Measurements from ENCODE around the gene PTGFRN.

PTGFRN gene

GRCh38 chr1:117020526-117021156, 110.9 kb downstream of the PTGFRN start:
- no peaks in the 10 kb centered on the region for H3K9me3 ChIP-seq (ENCODE audit: control insufficient read depth, low read length)
- no peak overlapping the region for H3K9ac ChIP-seq (ENCODE audit: low read length)
- H3K27me3 ChIP-seq (ENCODE audit: control insufficient read depth, insufficient read depth, low read length), result no peaks in the 10 kb centered on the region
- no peak overlapping the region for H3K4me3 ChIP-seq (ENCODE audit: low read length)
- H3K4me1 ChIP-seq (ENCODE audit: control insufficient read depth, insufficient read depth, low read length), result no peaks in the 10 kb centered on the region
- H3K36me3 ChIP-seq (ENCODE audit: control insufficient read depth, insufficient read depth, low read length), result no peaks in the 10 kb centered on the region

- H3K27me3 ChIP-seq (ENCODE audit: control insufficient read depth, insufficient read depth, low read length), result no peaks in the 10 kb centered on the region
- H3K4me3 ChIP-seq (ENCODE audit: low read length), result no peak overlapping the region
- no peak overlapping the region for H3K9ac ChIP-seq (ENCODE audit: low read length)
- no peaks in the 10 kb centered on the region for H3K9me3 ChIP-seq (ENCODE audit: control insufficient read depth, low read length)
- no peaks in the 10 kb centered on the region for H3K4me1 ChIP-seq (ENCODE audit: control insufficient read depth, insufficient read depth, low read length)
- H3K36me3 ChIP-seq (ENCODE audit: control insufficient read depth, insufficient read depth, low read length), result no peaks in the 10 kb centered on the region
These were observed 112.4 kb downstream of the PTGFRN start for GRCh38 chr1:117022114-117022513.

- Histone ChIP-seq H3K27me3 (ENCODE audit: control insufficient read depth, insufficient read depth, low read length) (no peaks in the 10 kb centered on the region), H3K4me3 (ENCODE audit: low read length) (no peak overlapping the region), H3K4me1 (ENCODE audit: control insufficient read depth, insufficient read depth, low read length) (no peaks in the 10 kb centered on the region), H3K9ac (ENCODE audit: low read length) (no peak overlapping the region), H3K9me3 (ENCODE audit: control insufficient read depth, low read length) (no peaks in the 10 kb centered on the region), H3K36me3 (ENCODE audit: control insufficient read depth, insufficient read depth, low read length) (no peaks in the 10 kb centered on the region)
These were observed 115.9 kb downstream of the PTGFRN start for GRCh38 chr1:117025568-117025967.

- Histone ChIP-seq H3K9me3 (ENCODE audit: control insufficient read depth, low read length) (no peaks in the 10 kb centered on the region), H3K4me1 (ENCODE audit: control insufficient read depth, insufficient read depth, low read length) (no peaks in the 10 kb centered on the region), H3K36me3 (ENCODE audit: control insufficient read depth, insufficient read depth, low read length) (no peaks in the 10 kb centered on the region), H3K27me3 (ENCODE audit: control insufficient read depth, insufficient read depth, low read length) (no peaks in the 10 kb centered on the region), H3K9ac (ENCODE audit: low read length) (no peak overlapping the region), H3K4me3 (ENCODE audit: low read length) (no peak overlapping the region)
These were observed 116.6 kb downstream of the PTGFRN start for GRCh38 chr1:117026361-117026760.

- no peak overlapping the region for H3K9ac ChIP-seq (ENCODE audit: low read length)
- H3K4me3 ChIP-seq (ENCODE audit: low read length), result no peak overlapping the region
- H3K4me1 ChIP-seq (ENCODE audit: control insufficient read depth, insufficient read depth, low read length), result no peaks in the 10 kb centered on the region
- no peaks in the 10 kb centered on the region for H3K27me3 ChIP-seq (ENCODE audit: control insufficient read depth, insufficient read depth, low read length)
- H3K9me3 ChIP-seq (ENCODE audit: control insufficient read depth, low read length), result no peaks in the 10 kb centered on the region
- H3K36me3 ChIP-seq (ENCODE audit: control insufficient read depth, insufficient read depth, low read length), result no peaks in the 10 kb centered on the region
These were observed 120.0 kb downstream of the PTGFRN start for GRCh38 chr1:117029685-117030084.

- H3K27me3 ChIP-seq (ENCODE audit: control insufficient read depth, insufficient read depth, low read length), result no peaks in the 10 kb centered on the region
- no peak overlapping the region for H3K4me3 ChIP-seq (ENCODE audit: low read length)
- no peaks in the 10 kb centered on the region for H3K4me1 ChIP-seq (ENCODE audit: control insufficient read depth, insufficient read depth, low read length)
These were observed 120.7 kb downstream of the PTGFRN start for GRCh38 chr1:117030271-117030877.

GRCh38 chr1:117032266-117032665, 122.5 kb downstream of the PTGFRN start:
- Histone ChIP-seq H3K9ac (ENCODE audit: low read length) (no peak overlapping the region), H3K27me3 (ENCODE audit: control insufficient read depth, insufficient read depth, low read length) (no peaks in the 10 kb centered on the region), H3K36me3 (ENCODE audit: control insufficient read depth, insufficient read depth, low read length) (no peaks in the 10 kb centered on the region), H3K4me1 (ENCODE audit: control insufficient read depth, insufficient read depth, low read length) (no peaks in the 10 kb centered on the region), H3K4me3 (ENCODE audit: low read length) (no peak overlapping the region), H3K9me3 (ENCODE audit: control insufficient read depth, low read length) (no peaks in the 10 kb centered on the region)

More at GRCh38 chr1:117030271-117030877, 120.7 kb downstream of the PTGFRN start:
- Histone ChIP-seq H3K9me3 (ENCODE audit: control insufficient read depth, low read length) (no peaks in the 10 kb centered on the region), H3K36me3 (ENCODE audit: control insufficient read depth, insufficient read depth, low read length) (no peaks in the 10 kb centered on the region), H3K9ac (ENCODE audit: low read length) (no peak overlapping the region)

GRCh38 chr1:117032681-117033539, 123.2 kb downstream of the PTGFRN start:
- no peaks in the 10 kb centered on the region for H3K36me3 ChIP-seq (ENCODE audit: control insufficient read depth, insufficient read depth, low read length)
- H3K4me1 ChIP-seq (ENCODE audit: control insufficient read depth, insufficient read depth, low read length), result no peaks in the 10 kb centered on the region
- H3K4me3 ChIP-seq (ENCODE audit: low read length), result no peak overlapping the region
- no peaks in the 10 kb centered on the region for H3K27me3 ChIP-seq (ENCODE audit: control insufficient read depth, insufficient read depth, low read length)
- no peaks in the 10 kb centered on the region for H3K9me3 ChIP-seq (ENCODE audit: control insufficient read depth, low read length)
- H3K9ac ChIP-seq (ENCODE audit: low read length), result no peak overlapping the region

- H3K9me3 ChIP-seq (ENCODE audit: control insufficient read depth, low read length), result no peaks in the 10 kb centered on the region
- no peaks in the 10 kb centered on the region for H3K27me3 ChIP-seq (ENCODE audit: control insufficient read depth, insufficient read depth, low read length)
- no peaks in the 10 kb centered on the region for H3K36me3 ChIP-seq (ENCODE audit: control insufficient read depth, insufficient read depth, low read length)
- no peak overlapping the region for H3K4me3 ChIP-seq (ENCODE audit: low read length)
- no peak overlapping the region for H3K9ac ChIP-seq (ENCODE audit: low read length)
- no peaks in the 10 kb centered on the region for H3K4me1 ChIP-seq (ENCODE audit: control insufficient read depth, insufficient read depth, low read length)
These were observed 124.1 kb downstream of the PTGFRN start for GRCh38 chr1:117033772-117034171.

GRCh38 chr1:117034791-117035290, 125.1 kb downstream of the PTGFRN start:
- Histone ChIP-seq H3K36me3 (ENCODE audit: control insufficient read depth, insufficient read depth, low read length) (no peaks in the 10 kb centered on the region), H3K27me3 (ENCODE audit: control insufficient read depth, insufficient read depth, low read length) (no peaks in the 10 kb centered on the region), H3K4me1 (ENCODE audit: control insufficient read depth, insufficient read depth, low read length) (no peaks in the 10 kb centered on the region), H3K9me3 (ENCODE audit: control insufficient read depth, low read length) (no peaks in the 10 kb centered on the region), H3K9ac (ENCODE audit: low read length) (no peak overlapping the region), H3K4me3 (ENCODE audit: low read length) (no peak overlapping the region)

- Histone ChIP-seq H3K4me1 (ENCODE audit: control insufficient read depth, insufficient read depth, low read length) (no peaks in the 10 kb centered on the region), H3K9me3 (ENCODE audit: control insufficient read depth, low read length) (no peaks in the 10 kb centered on the region), H3K9ac (ENCODE audit: low read length) (no peak overlapping the region), H3K4me3 (ENCODE audit: low read length) (no peak overlapping the region), H3K36me3 (ENCODE audit: control insufficient read depth, insufficient read depth, low read length) (no peaks in the 10 kb centered on the region), H3K27me3 (ENCODE audit: control insufficient read depth, insufficient read depth, low read length) (no peaks in the 10 kb centered on the region)
These were observed 126.3 kb downstream of the PTGFRN start for GRCh38 chr1:117036018-117036461.

GRCh38 chr1:117037802-117038201, 128.1 kb downstream of the PTGFRN start:
- Histone ChIP-seq H3K27me3 (ENCODE audit: control insufficient read depth, insufficient read depth, low read length) (no peaks in the 10 kb centered on the region), H3K9ac (ENCODE audit: low read length) (no peak overlapping the region), H3K36me3 (ENCODE audit: control insufficient read depth, insufficient read depth, low read length) (no peaks in the 10 kb centered on the region), H3K4me1 (ENCODE audit: control insufficient read depth, insufficient read depth, low read length) (no peaks in the 10 kb centered on the region), H3K4me3 (ENCODE audit: low read length) (no peak overlapping the region), H3K9me3 (ENCODE audit: control insufficient read depth, low read length) (no peaks in the 10 kb centered on the region)
